GM21825 (cell line): ENCODE results near the gene VPS9D1.
"Not testable (repeated sequence)": the region's sequence is repeated elsewhere in the genome, so short reads cannot be mapped to it uniquely, and the experiment has no call there.

Experiments
- ATAC-seq: cut with Tn5 transposase; IDR thresholded peaks from one replicate; pipeline ENCODE4 v1.9.1; 2021; ENCODE audit warnings: mild to moderate bottlenecking, moderate library complexity; ENCODE audit not compliant: unreplicated experiment

Gene VPS9D1

GRCh38 chr16:89695086-89695874, 25.4 kb downstream of the VPS9D1 start:
- ATAC-seq, result no peak

- not testable (repeated sequence) for ATAC-seq
These were observed 26.0 kb downstream of the VPS9D1 start for GRCh38 chr16:89694784-89695085.

- no peak for ATAC-seq
These were observed 26.5 kb downstream of the VPS9D1 start for GRCh38 chr16:89693931-89694783.

- no peak for ATAC-seq
These were observed 27.4 kb downstream of the VPS9D1 start for GRCh38 chr16:89693289-89693731.

GRCh38 chr16:89691986-89692569, 28.6 kb downstream of the VPS9D1 start:
- no peak for ATAC-seq

- ATAC-seq, result no peak
These were observed 29.3 kb downstream of the VPS9D1 start for GRCh38 chr16:89691231-89691985.

GRCh38 chr16:89690392-89690901, 30.3 kb downstream of the VPS9D1 start:
- no peak for ATAC-seq

GRCh38 chr16:89689621-89690020, 31.1 kb downstream of the VPS9D1 start:
- not testable (repeated sequence) for ATAC-seq

- ATAC-seq, result no peak
These were observed 31.6 kb downstream of the VPS9D1 start for GRCh38 chr16:89689142-89689541.

- no peak for ATAC-seq
These were observed 32.3 kb downstream of the VPS9D1 start for GRCh38 chr16:89688395-89688794.

GRCh38 chr16:89687092-89687940, 33.4 kb downstream of the VPS9D1 start:
- ATAC-seq, result peak; percentile 38

- peak; percentile 65 for ATAC-seq
These were observed 34.1 kb downstream of the VPS9D1 start, which contains the start of gene CDK10 for GRCh38 chr16:89686520-89687091. Gene CDK10, plus strand, starts transcription at chr16:89686689. Its CDS starts 22 bp downstream, at chr16:89686711.

- no peak for ATAC-seq
These were observed 34.8 kb downstream of the VPS9D1 start for GRCh38 chr16:89685916-89686315.

- no peak for ATAC-seq
These were observed 42.4 kb downstream of the VPS9D1 start for GRCh38 chr16:89678258-89678657.

GRCh38 chr16:89672177-89672941, 48.3 kb downstream of the VPS9D1 start:
- ATAC-seq, result no peak

- not testable (repeated sequence) for ATAC-seq
These were observed 49.1 kb downstream of the VPS9D1 start for GRCh38 chr16:89671565-89671964.

GRCh38 chr16:89670496-89671431, 49.9 kb downstream of the VPS9D1 start:
- no peak for ATAC-seq
